Measurements from ENCODE around the gene CTNND2. TPM values are rescaled to one million over a fixed set of nuclear protein-coding genes. Genes with fewer than 3 reads are reported as not detected.

Gene CTNND2
- total RNA-seq, 1 experiment from 2014 or later, result 7.0 TPM

DNA sequence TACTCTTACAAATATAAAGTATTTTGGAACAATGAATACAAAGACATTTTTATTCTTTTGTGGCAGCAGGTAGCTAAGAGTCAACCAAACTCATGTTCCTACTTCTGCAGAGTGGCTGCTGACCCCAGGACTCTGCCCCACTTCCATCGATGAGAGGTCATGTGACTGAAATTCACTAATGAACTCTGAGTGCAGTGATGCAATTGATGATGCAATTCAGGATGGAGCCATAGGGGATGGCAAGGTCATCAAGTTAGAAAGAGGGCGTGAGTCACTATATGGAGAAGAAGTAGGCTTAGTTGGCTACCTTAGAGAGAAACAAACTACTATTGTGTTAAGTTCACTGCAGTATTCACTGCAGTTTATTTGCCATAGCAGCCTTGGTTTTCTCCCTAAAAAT is 340.4 kb downstream of the CTNND2 start:
- Histone ChIP-seq H3K9me3 (ENCODE audit: control insufficient read depth, low read depth, low read length) (no peaks in the 10 kb centered on the region), H3K4me1 (ENCODE audit: insufficient read depth, low read length) (no peaks in the 10 kb centered on the region), H3K23ac (ENCODE audit: insufficient read length, low read depth, low read length) (no peak overlapping the region), H3K79me1 (ENCODE audit: insufficient read depth, low read depth, low read length, poor library complexity, severe bottlenecking) (no peaks in the 10 kb centered on the region), H3T11ph (ENCODE audit: low read length) (no peak overlapping the region), H3K27ac (ENCODE audit: insufficient read length, low read depth, low read length) (no peak overlapping the region), H4K91ac (ENCODE audit: insufficient read length, low read depth, low read length) (no peak overlapping the region), H2BK12ac (ENCODE audit: insufficient read length, low read depth, low read length) (no peak overlapping the region), H2BK120ac (ENCODE audit: low read depth, low read length, poor library complexity, severe bottlenecking) (no peak overlapping the region), H4K20me1 (ENCODE audit: control insufficient read depth, insufficient read depth, insufficient read length) (no peaks in the 10 kb centered on the region), H2BK20ac (ENCODE audit: low read depth, low read length, poor library complexity, severe bottlenecking) (no peak overlapping the region), H3K27me3 (ENCODE audit: insufficient read depth, low read length) (no peaks in the 10 kb centered on the region), H2BK5ac (ENCODE audit: insufficient read length, low read length) (no peak overlapping the region), H3K23me2 (ENCODE audit: insufficient read length, low read depth, low read length, poor library complexity, severe bottlenecking) (no peaks in the 10 kb centered on the region), H3K9ac (ENCODE audit: extremely low read depth, insufficient read length, low read length) (no peak overlapping the region), H2BK15ac (ENCODE audit: low read depth, low read length) (no peak overlapping the region), H4K5ac (ENCODE audit: insufficient read length, low read depth, low read length) (no peak overlapping the region), H3K4me2 (ENCODE audit: insufficient read depth, insufficient read length, low read length) (no peak overlapping the region), H3K4ac (ENCODE audit: low read depth, low read length) (no peak overlapping the region), H2AFZ (ENCODE audit: low read length) (no peak overlapping the region), H3K18ac (ENCODE audit: insufficient read length, low read depth, low read length) (no peak overlapping the region), H3K79me2 (ENCODE audit: insufficient read depth, low read length) (no peaks in the 10 kb centered on the region), H3K14ac (ENCODE audit: insufficient read depth, low read length) (no peak overlapping the region), H2AK5ac (ENCODE audit: insufficient read length, low read length) (no peak overlapping the region), H3K56ac (ENCODE audit: insufficient read length, low read depth, low read length) (no peak overlapping the region), H4K8ac (replicated peaks; ENCODE audit: insufficient read length, low read depth, low read length) (no peak overlapping the region)
- H3K27me3 Mint-ChIP-seq (ENCODE audit: low read depth), result no peaks in the 10 kb centered on the region
- TF ChIP-seq, protein P1, sequence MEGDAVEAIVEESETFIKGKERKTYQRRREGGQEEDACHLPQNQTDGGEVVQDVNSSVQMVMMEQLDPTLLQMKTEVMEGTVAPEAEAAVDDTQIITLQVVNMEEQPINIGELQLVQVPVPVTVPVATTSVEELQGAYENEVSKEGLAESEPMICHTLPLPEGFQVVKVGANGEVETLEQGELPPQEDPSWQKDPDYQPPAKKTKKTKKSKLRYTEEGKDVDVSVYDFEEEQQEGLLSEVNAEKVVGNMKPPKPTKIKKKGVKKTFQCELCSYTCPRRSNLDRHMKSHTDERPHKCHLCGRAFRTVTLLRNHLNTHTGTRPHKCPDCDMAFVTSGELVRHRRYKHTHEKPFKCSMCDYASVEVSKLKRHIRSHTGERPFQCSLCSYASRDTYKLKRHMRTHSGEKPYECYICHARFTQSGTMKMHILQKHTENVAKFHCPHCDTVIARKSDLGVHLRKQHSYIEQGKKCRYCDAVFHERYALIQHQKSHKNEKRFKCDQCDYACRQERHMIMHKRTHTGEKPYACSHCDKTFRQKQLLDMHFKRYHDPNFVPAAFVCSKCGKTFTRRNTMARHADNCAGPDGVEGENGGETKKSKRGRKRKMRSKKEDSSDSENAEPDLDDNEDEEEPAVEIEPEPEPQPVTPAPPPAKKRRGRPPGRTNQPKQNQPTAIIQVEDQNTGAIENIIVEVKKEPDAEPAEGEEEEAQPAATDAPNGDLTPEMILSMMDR (conservative IDR thresholded peaks at IDR 0.05), result no peak
- no peak overlapping the region for H3K27ac Mint-ChIP-seq
- no peaks in the 10 kb centered on the region for H3K9me3 Mint-ChIP-seq
- H3K36me3 Mint-ChIP-seq (ENCODE audit: insufficient read depth in 1 of 3, low read depth in 3 of 3), result peaks cover 0 to 5% (median 2%) of the 10 kb centered on the region in 3 experiments; a peak in 2 of 7 replicates
- no CpG with 5 or more reads among the region's 2 CpGs for WGBS (ENCODE audit: extremely low coverage, insufficient read length, low lambda C conversion rate)
- H3K4me1 Mint-ChIP-seq, result peaks cover 3% of the 10 kb centered on the region in 2 experiments; a peak in 2 of 4 replicates
- DNase-seq, result no peak
- no peak overlapping the region for H3K4me3 Mint-ChIP-seq
